HEK293T (cell line): ENCODE measurements around the gene MRPL51.
"Not testable (repeated sequence)": the region's sequence is repeated elsewhere in the genome, so short reads cannot be mapped to it uniquely, and the experiment has no call there.

ENCODE experiments used
- CTCF ChIA-PET: fragments of 350-600 bp; formaldehyde crosslinking; extraction: SDS; loops from one replicate; lab custom pipeline; 2021; ENCODE audit warnings: antibody characterized with exemption, inconsistent platforms; lab: Yijun Ruan, JAX
- POLR2A ChIA-PET: fragments of 350-600 bp; formaldehyde crosslinking; extraction: SDS; loops from one replicate; lab custom pipeline; 2020; ENCODE audit warnings: antibody characterized with exemption, inconsistent platforms; lab: Yijun Ruan, JAX
- DNase-seq: peaks from one replicate; pipeline ENCODE4 v3.0.0; 2012; ENCODE audit warnings: mixed read lengths; ENCODE audit errors: extremely low spot score
- ARNT ChIP-seq: fragments of 450-650 bp; IDR thresholded peaks from 2 replicates; pipeline ENCODE4 v1.6.1; 2017; ENCODE audit warnings: mild to moderate bottlenecking
- BHLHE40 ChIP-seq: fragments of 450-650 bp; IDR thresholded peaks from 2 replicates; pipeline ENCODE4 v1.6.1; 2016; ENCODE audit warnings: mild to moderate bottlenecking, moderate library complexity, borderline replicate concordance
- CTBP1 ChIP-seq: fragments of 450-650 bp; IDR thresholded peaks from 2 replicates; pipeline ENCODE4 v1.6.1; 2016; ENCODE audit warnings: borderline replicate concordance
- ELF4 ChIP-seq: fragments of 450-650 bp; IDR thresholded peaks from 2 replicates; pipeline ENCODE4 v1.6.1; 2017; ENCODE audit warnings: antibody characterized with exemption
- FOXA1 ChIP-seq: fragments of 450-650 bp; IDR thresholded peaks from 2 replicates; pipeline ENCODE4 v1.6.1; 2016; ENCODE audit warnings: mild to moderate bottlenecking
- FOXK2 ChIP-seq: fragments of 450-650 bp; IDR thresholded peaks from 2 replicates; pipeline ENCODE4 v1.6.1; 2016; ENCODE audit warnings: mild to moderate bottlenecking
- FOXM1 ChIP-seq: fragments of 450-650 bp; IDR thresholded peaks from 2 replicates; pipeline ENCODE4 v1.6.1; 2017; ENCODE audit warnings: mild to moderate bottlenecking, borderline replicate concordance
- HDGF ChIP-seq: fragments of 450-650 bp; IDR thresholded peaks from 2 replicates; pipeline ENCODE4 v1.6.1; 2017; ENCODE audit warnings: antibody characterized with exemption, borderline replicate concordance
- L3MBTL2 ChIP-seq: fragments of 450-650 bp; conservative IDR thresholded peaks from 2 replicates; pipeline ENCODE4 v1.6.1; 2016; ENCODE audit warnings: mild to moderate bottlenecking
- LEF1 ChIP-seq: fragments of 450-650 bp; IDR thresholded peaks from 2 replicates; pipeline ENCODE4 v1.6.1; 2017; ENCODE audit warnings: mild to moderate bottlenecking, borderline replicate concordance
- NFRKB ChIP-seq: fragments of 450-650 bp; IDR thresholded peaks from 2 replicates; pipeline ENCODE4 v1.6.1; 2016; ENCODE audit warnings: mild to moderate bottlenecking, moderate library complexity
- SP1 ChIP-seq: fragments of 450-650 bp; IDR thresholded peaks from 2 replicates; pipeline ENCODE4 v1.6.1; 2017
- SUZ12 ChIP-seq: fragments of 450-650 bp; IDR thresholded peaks from 2 replicates; pipeline ENCODE4 v1.6.1; 2016; ENCODE audit warnings: mild to moderate bottlenecking
- TARDBP ChIP-seq: fragments of 450-650 bp; IDR thresholded peaks from 2 replicates; pipeline ENCODE4 v1.6.1; 2016
- ZNF384 ChIP-seq: fragments of 450-650 bp; IDR thresholded peaks from 2 replicates; pipeline ENCODE4 v1.6.1; 2016
- TF ChIP-seq, protein P1 (sequence below): fragments of 450-650 bp; IDR thresholded peaks from 2 replicates; pipeline ENCODE4 v1.6.1; 2016

MRPL51 gene

DNA sequence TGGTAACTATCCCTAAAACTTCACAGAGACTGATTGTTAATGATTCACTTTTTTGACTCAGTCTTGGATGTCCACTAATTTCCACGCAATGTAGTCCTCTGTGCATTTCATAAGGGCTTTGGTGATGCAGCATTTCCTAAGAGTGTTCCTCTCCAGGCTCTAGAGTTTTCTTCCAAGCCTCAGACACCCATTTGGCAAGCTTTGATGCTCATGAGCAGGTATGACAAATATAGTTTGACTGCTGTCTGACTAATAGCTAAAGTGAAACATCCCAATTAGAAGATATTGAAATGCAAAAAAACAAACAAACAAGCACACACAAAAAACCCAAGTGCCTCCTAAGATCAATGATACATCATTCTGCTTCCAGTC lies 21.1 kb downstream of the MRPL51 start:
- no peak for TF ChIP-seq NFRKB
- no peak for TF ChIP-seq FOXA1
- no peak for TF ChIP-seq TARDBP
- TF ChIP-seq CTBP1, result no peak
- TF ChIP-seq ARNT, result no peak
- no peak for TF ChIP-seq FOXK2
- no peak for TF ChIP-seq LEF1
- no peak for TF ChIP-seq ZNF384
- no peak for TF ChIP-seq ELF4
- no peak for DNase-seq
- POLR2A ChIA-PET, result interaction anchor here (2.1 to 4.6 kb wide), 4 partner anchors 14 to 66 kb away, joined by 17 to 42 read pairs (median 30); partner anchors contain the start of gene MRPL51
- CTCF ChIA-PET, result no interaction called here

DNA sequence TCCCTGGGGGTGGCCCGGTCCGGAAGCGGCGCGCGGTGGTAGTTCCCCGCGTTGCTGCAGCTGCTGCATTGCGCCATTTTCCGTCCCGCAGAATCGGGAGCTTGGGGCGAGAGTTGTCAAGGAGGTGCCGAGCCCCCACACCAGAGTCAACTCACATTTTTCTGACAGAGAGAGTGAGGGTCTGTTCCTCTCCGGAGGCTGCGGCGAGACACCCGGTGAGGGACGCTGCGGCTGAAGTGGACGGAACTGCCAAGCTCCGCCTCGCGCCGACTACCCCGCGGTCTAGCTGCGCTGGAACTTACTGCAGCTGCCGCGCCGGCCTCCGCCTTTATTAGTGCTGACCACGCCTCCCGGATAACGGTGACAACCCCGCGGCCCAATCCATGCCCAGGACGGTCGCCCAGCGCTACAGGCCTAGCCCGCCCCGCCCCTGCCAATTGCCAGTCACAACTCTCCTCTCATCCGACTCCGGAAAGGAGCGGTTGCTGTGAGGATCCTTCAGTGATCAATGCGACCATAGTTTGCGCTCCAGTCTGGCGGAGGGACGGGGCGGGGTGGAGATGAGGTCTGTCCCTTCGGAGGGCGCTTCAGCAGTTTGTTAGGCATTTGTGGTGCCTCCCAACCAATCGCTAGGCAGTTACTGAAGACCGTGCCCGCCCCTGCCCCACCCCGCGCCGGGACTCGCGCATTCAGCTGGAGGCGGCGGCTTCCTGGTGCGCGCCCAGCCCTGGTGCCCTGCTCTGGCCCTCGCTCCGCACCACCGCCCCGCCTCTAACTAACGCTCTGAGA lies 22.5 kb downstream of the MRPL51 start, which contains the start of gene VAMP1:
VAMP1 (minus strand) TSS at position 303 of the 789 bp plus-strand sequence; CDS start at position 157, 146 bp downstream.
- CTCF ChIA-PET, result interaction anchor here (0.5 to 1.4 kb wide), 8 partner anchors 14 to 1262 kb away, joined by 3 to 6 read pairs (median 3); no protein-coding TSS in a partner anchor
- POLR2A ChIA-PET, result interaction anchor here (0.5 to 4.6 kb wide), 49 partner anchors 10 to 381 kb away, joined by 3 to 63 read pairs (median 5); partner anchors contain the start of genes CDCA3, GAPDH, MLF2 and MRPL51
- peak; percentile 62 for TF ChIP-seq ELF4
- TF ChIP-seq, protein P1, sequence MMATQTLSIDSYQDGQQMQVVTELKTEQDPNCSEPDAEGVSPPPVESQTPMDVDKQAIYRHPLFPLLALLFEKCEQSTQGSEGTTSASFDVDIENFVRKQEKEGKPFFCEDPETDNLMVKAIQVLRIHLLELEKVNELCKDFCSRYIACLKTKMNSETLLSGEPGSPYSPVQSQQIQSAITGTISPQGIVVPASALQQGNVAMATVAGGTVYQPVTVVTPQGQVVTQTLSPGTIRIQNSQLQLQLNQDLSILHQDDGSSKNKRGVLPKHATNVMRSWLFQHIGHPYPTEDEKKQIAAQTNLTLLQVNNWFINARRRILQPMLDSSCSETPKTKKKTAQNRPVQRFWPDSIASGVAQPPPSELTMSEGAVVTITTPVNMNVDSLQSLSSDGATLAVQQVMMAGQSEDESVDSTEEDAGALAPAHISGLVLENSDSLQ, result peak; percentile 98
- peak; percentile 56 for TF ChIP-seq L3MBTL2
- TF ChIP-seq NFRKB, result no peak
- DNase-seq, result peak; percentile 96

DNA sequence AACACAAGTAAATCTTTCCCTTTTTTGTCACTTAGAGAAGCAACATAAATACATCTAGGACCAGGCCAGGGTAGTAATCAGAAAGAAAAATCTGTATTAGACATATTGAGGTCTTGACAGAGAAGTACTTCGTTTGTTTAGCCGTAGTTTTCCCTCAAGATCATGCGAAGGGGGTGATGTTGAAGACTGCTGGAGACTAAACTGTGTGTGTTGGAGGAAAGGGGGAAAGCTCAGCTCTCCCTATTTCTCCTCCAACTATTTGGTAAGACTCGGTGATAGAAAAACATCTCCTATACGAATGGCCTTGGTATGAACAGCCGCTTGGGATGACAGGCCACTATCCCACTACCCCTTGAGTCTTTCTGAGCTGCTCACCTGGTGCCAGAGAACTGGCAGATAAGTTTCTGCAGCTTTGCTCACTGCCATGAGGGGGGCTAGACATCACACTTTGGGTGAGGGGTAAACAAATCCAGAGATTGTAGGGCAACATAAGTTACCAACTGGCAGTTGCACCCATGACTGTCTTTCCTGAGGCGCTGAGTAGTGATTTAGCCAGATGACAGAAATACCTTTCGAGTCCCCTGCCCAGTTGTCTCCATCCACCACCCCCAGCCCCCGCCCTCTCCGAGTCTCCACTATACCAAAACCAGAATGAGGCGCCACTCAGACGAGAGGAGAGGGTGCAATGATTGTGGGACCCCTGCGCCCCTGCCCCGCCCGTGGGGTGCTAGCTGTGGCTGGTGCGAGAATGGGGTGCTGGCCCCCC lies 23.3 kb downstream of the MRPL51 start:
- DNase-seq, result no peak
- ChIA-PET POLR2A (interaction anchor here (0.7 to 4.6 kb wide), 35 partner anchors 9 to 190 kb away, joined by 3 to 63 read pairs (median 7); partner anchors contain the start of genes GAPDH, MRPL51, NOP2 and TAPBPL), CTCF (interaction anchor here (0.6 to 2.5 kb wide), 6 partner anchors 46 to 274 kb away, joined by 3 to 8 read pairs (median 4); no protein-coding TSS in a partner anchor)
- TF ChIP-seq SP1 (no peak), ELF4 (no peak), FOXA1 (no peak), ARNT (no peak), L3MBTL2 (no peak), LEF1 (no peak), SUZ12 (no peak), FOXM1 (no peak), BHLHE40 (no peak), ZNF384 (no peak), FOXK2 (no peak), CTBP1 (no peak), NFRKB (no peak), TARDBP (no peak), HDGF (no peak)
- TF ChIP-seq, protein P1, result no peak

DNA sequence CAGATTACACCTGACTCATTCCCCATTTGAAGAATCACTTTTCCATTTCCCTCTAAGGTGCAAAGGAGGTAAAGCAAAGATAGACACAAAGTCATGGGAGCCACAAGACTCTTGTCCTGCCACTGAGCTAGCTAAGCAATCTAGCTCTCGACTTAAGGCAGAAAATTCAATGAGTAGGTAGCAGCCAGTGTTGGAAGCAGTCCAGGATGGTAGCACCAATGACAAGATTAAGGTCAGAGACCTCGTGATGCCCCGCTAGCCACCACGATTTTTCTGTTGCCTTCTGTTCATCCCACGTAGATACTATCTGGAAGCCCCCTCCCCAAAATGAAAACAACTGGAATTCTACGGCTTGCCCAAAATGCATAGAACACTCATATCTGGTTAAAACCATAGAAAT lies 24.0 kb downstream of the MRPL51 start:
- CTCF ChIA-PET, result interaction anchor here (1.1 to 2.5 kb wide), 4 partner anchors 10 to 143 kb away, joined by 3 to 8 read pairs (median 4); no protein-coding TSS in a partner anchor
- no peak for DNase-seq
- no peak for TF ChIP-seq ARNT
- no peak for TF ChIP-seq SP1
- no peak for TF ChIP-seq L3MBTL2
- TF ChIP-seq SUZ12, result no peak
- POLR2A ChIA-PET, result interaction anchor here (0.5 to 4.6 kb wide), 11 partner anchors 12 to 190 kb away, joined by 3 to 63 read pairs (median 14); partner anchors contain the start of genes GAPDH and MRPL51

DNA sequence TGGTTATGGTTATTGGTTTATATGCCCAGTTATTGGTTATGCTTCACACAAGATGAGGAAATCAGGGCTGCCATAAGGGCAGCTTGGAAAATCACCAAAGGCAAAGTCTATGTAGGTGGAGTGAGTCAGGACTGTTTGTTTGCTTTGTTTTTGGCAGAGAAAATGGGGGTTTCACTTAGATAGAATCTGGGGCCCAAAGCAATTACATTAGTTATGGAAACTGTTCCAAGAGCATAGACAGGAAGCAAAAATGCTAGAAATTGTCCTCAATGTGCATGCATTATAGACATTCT lies 24.8 kb downstream of the MRPL51 start:
- POLR2A ChIA-PET, result interaction anchor here (1.0 to 4.6 kb wide), 5 partner anchors 11 to 132 kb away, joined by 3 to 63 read pairs (median 21); partner anchors contain the start of genes GAPDH and MRPL51
- CTCF ChIA-PET, result interaction anchor here (1.1 to 2.5 kb wide), 3 partner anchors 9 to 142 kb away, joined by 3 to 8 read pairs (median 4); no protein-coding TSS in a partner anchor
- TF ChIP-seq NFRKB (no peak), ELF4 (no peak), SP1 (no peak), FOXA1 (no peak), BHLHE40 (no peak), CTBP1 (no peak), LEF1 (no peak), FOXK2 (no peak), ZNF384 (no peak)
- TF ChIP-seq, protein P1, result no peak
- DNase-seq, result no peak

DNA sequence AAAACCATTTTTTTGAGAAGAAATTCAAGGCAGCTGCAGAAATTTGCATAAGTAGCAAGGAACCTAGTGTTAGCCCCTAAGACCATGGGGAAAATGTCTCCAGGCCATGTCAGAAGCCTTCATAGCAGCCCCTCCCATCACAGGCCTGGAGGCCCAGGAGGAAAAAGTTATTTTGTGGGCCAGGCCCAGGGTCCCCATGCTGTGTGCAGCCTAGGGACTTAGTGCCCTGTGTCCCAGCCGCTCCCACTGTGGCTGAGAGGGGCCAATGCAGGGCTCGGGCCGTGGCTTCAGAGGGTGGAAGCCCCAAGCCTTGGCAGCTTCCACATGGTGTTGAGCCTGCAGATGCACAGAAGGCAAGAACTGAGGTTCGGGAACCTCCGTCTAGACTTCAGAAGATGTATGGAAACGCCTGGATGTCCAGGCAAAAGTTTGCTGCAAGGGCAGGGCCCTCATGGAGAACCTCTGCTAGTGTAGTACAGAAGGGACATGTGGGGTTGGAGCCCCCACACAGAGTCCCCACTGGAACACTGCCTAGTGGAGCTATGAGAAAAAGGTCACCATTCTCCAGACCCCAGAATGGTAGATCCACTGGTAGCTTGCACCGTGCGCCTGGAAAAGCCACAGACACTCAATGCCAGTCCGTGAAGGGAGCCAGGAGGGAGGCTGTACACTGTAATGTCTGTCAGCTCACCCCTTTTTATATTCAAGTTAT lies 25.3 kb downstream of the MRPL51 start:
- not testable (repeated sequence) for DNase-seq
- ChIA-PET POLR2A (interaction anchor here (1.1 to 4.6 kb wide), 2 partner anchors 25 to 71 kb away, joined by 4 to 21 read pairs; partner anchors contain the start of gene MRPL51), CTCF (interaction anchor here (1.1 to 2.5 kb wide), 3 partner anchors 9 to 141 kb away, joined by 3 to 8 read pairs (median 4); no protein-coding TSS in a partner anchor)

DNA sequence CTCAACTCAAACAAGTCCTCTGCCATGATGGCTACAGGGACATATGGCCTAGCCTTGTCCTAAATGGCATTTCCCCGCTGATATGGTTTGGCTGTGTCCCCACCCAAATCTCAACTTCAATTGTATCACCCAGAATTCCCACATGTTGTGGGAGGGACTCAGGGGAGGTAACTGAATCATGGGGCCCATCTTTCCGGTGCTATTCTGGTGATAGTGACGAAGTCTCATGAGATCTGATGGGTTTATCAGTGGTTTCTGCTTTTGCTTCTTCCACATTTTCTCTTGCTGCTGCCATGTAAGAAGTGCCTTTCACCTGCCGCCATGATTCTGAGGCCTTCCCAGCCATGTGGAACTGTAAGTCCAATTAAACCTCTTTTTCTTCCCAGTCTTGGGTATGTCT lies 26.3 kb downstream of the MRPL51 start:
- POLR2A ChIA-PET, result interaction anchor here (0.6 to 1.8 kb wide), 2 partner anchors 26 to 146 kb away, joined by 3 to 6 read pairs; partner anchors contain the start of gene MRPL51
- CTCF ChIA-PET, result interaction anchor here (0.9 to 2.3 kb wide), 3 partner anchors 23 to 140 kb away, joined by 3 to 26 read pairs (median 21); partner anchors contain the start of gene CD27
- DNase-seq, result not testable (repeated sequence)
